HG02981 (cell line): ENCODE results near the gene WASL.
"Not testable (repeated sequence)": the region's sequence is repeated elsewhere in the genome, so short reads cannot be mapped to it uniquely, and the experiment has no call there.

Experiments
- ATAC-seq: cut with Tn5 transposase; IDR thresholded peaks from one replicate; pipeline ENCODE4 v1.9.1; 2021; ENCODE audit warnings: mild to moderate bottlenecking, moderate library complexity; ENCODE audit not compliant: unreplicated experiment

The WASL gene

DNA sequence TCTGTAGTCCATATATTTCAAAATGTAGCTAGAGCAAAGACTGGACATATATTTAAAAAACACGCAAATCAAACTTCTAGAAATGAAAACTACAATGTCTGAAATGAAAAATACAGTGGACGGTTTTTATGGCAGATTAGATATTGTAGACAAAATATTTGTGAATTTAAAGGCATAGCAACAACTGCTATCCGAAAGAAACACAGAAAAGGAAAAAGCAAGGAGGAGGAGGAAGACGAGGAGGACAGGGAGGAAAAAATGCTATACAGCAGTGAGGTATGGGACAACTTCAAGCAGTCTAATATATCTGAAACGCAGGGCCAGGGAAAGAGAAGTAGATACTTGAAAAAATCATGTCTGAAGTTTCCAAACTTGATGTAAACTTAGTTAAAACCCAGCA, 13.3 kb downstream of the WASL start:
- no peak for ATAC-seq

DNA sequence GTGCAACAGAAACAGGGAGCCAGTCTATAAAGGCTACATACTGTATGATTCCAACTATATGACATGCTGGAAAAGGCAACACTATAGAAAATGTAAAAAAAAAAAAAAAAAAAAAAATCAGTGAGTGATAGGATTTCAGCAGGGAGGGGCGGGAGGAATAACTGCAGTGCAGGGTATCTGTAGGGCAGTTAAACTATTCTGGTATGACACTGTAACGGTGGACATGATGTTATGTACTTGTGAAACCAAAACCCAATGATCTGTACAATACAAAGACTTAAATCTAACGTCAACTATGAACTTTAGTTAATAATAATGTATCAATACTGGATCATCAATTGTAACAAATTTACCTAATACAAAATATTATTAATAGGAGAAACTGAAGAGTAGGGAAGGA, 14.3 kb downstream of the WASL start:
- no peak for ATAC-seq

DNA sequence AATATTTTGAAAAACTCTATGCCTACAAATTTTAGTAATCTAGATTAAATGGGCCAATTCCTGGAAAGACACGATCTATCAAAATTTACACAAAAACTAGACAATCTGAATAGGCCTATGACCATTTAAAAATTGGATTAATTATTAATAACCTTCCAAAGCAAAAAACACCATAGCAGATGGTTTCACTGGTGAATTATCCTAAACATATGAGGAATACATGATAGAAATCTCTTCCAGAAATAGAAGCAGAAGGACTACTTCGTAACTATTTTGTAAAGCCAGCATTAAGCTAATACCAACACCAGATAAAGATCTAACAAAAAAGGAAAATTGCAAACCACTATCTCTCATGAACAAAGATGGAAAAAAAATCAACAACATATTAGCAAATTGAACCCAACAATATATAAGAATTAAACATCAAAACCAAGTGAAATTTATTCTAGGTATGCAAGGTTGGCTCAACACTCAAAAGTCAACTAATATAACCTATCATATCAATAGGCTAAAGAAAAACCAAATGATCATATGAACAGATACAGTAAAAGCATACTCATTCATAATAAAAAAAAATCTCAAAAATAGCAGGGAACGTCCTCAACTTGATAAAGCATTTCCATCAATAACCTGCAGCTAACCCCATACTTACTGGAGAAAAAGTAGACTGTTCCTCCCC, 16.3 kb downstream of the WASL start:
- ATAC-seq: no peak

DNA sequence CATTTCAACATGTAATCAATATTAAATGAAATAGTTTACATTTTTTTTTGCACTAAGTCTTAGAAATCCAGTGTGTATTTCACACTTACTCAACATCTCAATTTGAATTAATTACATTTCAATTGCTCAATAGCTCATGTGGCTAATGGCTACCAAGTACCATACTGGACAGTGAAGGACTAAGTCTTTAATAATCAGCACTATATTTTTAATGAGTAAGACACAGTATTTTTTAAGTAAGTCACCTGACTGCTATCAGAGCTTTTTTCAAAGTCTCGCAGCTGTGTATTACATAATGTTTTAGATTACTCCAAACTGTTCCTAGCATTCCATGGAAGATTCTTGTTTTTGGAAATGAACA, 19.6 kb downstream of the WASL start:
- ATAC-seq: no peak

DNA sequence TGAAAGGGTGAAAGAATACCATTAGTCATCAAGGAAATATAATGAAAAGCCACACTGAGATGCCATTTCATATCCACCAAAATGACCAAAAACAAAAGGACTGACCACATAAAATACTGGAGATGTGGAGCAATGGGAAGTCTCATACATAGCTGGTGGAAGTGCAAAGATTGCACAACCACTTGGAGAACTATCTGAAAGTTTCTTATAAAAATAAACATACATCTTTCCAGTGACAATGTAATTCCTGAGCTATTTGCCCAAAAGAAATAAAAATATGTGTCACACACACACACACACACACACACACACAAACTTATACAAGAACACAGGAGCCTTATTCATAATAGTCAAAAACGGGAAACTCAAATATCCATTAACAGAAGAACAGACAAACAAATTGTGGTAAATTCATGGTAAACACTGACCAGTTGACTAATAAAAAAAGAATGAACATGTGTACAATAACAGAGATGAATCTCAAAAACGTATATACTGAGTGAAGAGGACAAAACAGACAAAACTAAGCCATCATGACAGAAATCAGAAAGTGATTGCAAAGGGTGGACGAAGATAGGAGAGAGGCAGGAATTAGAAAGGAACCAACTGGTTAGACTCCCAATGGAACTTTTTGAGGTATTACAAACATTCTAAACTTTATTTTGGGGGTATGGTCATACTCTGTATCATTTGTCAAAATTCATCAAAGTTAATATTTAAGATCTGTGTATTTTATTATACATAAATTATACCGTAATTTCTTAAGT, 21.5 kb downstream of the WASL start:
- ATAC-seq: no peak

DNA sequence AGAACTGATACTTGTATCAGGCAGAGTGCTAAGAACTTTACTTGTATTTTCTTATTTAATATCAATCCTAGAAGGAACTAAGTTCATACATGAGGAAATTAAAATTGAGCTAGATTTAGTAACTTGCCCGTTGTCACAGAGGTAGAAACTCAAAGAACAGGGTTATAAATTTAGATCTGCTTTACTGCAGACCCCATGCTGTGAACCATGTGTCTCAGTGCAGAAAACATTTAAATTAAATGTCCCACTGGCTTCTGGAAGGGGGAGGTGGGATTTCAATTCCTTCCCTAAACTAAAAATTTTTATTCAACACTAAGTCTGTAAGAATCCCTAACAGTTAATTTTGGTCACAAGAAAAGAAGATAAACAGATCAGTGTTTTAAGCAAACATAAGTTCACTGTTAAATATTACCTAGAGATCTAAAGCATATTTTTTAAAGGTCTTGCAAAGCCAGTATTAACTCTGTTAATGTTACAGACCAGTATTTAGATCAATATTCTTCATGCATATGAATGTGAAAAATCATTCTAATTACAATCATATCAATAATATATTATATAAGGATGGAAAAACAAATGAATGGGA, 23.1 kb downstream of the WASL start:
- no peak for ATAC-seq

DNA sequence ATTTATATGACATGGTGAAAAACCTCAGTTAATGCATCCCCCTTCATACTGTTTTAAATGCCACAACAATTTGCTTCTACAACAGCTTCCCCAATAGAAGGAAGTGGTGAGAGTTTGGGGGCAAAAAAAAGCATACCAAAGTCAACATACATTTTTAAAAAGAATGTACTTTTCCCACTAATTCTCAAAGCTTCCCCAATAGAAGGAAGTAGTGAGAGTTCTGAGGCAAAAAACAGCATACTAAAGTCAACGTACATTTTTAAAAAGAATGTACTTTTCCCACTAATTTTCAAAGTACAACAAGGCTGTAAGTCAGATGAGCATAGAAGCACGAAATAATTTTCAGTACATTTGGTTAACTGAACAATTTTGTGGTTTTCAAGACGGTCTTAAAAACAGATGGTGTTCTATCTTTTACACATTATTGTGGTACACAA, 24.0 kb downstream of the WASL start:
- no peak for ATAC-seq

DNA sequence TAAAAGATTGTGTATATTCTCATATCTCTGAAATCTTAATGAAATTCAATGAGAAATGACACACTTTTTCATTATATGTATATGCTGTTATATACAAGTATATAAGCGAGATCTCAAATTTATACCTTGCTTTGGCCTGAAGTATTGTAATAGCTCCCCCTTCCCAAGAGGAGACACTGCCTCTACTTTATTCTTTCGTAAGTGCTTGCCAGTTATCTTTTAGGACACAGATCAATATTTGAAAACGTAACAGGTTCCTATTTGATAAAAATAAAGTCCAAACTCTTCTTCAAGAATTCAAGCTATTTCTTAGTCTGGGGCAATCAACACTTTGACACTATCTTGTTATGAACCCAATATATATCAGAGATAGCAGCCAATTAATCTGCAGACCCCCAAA, 24.9 kb downstream of the WASL start:
- ATAC-seq: no peak

DNA sequence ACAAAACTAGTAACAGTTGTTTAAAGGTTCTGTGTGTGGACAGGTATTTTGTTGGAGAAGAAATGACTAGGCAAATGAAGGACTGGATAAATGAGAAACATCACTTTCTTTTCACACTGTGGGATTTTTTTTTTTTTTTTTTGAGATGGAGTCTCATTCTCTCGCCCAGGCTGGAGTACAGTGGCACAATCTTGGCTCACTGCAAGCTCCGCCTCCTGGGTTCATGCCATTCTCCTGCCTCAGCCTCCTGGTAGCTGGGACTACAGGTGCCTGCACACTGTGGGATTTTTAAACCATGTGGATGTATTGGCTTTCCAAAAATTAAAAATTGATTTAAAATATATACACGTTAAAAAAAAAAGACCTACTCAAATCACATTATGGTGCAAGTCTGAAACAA, 28.3 kb downstream of the WASL start:
- not testable (repeated sequence) for ATAC-seq

DNA sequence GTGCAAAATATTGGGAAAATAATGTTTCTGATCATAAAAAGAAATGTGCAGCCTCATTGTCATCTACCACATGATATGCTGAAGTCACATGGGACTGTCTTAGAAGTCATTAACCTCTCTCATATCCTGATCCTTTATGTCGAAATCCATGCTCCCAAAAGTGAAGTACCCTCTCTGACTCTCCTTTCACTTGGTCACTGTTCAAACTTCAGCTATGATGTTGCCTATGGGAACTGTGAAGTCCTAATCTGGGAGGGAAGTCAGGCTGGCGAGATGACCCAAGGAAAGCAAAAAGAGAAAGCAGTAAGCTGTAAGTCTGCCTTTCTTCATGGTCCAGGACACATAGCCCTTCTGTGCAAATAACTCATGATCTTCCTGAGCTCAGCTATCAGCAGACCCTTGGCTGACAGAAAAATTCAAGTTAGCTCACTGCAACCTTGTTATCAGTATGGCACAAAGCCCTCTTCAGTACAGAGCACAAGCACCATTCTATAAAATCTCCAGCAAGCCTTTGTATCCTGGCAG, 29.5 kb downstream of the WASL start:
- ATAC-seq: no peak

DNA sequence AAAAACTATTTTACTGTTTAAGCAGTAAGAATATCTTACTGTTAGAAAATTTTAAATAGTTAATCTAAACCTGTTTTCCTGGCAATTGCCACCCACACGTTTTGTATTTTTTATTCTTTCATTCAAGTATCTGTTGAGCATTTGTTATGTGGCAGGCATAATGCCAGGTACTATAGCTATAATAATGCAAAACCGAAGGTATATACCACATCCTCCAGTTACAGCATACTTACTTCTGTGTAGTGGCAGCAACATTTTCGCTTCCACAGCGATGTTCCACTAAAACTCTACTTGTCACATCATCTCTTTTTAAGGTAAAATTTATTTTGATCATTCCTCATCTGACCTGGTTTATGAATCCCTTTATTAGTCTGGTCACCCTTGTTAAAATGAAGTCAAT, 30.0 kb downstream of the WASL start:
- no peak for ATAC-seq

DNA sequence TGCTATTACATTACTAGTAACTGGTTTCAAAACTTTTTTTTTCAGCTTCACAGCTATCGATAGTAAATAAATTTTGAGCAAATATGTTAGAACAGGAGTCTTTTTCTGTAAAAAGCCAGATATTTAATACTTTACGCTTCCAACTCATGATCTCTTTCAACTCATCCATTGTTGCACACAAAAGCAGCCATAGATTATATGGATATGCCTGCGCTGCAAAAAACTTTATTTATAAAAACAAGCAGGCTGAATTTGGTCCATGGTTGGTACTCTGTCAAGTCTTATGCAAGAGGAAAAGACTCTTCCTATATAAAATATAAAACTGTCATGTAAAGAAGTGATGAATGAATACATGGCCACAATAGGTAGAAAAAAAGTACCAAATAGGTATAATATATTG, 31.1 kb downstream of the WASL start:
- ATAC-seq: no peak

DNA sequence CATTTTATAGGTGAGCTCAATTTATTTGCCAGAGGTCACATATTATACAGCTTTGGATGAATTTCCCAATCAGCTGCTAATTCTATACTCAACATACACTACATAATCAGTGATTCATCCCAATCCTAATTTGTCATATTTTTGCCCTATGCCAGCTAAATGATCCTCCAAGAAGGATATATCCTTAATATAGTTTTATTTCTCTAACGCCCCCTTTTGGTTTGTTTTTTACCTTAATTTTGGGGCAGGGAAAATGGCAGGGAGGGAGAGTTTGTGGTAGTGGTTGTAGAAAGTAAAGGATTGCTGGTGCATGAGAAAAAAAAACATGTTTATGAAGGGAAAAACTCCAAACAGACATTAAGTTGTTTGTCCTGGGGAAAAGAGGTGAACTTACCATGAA, 31.9 kb downstream of the WASL start:
- ATAC-seq: no peak

DNA sequence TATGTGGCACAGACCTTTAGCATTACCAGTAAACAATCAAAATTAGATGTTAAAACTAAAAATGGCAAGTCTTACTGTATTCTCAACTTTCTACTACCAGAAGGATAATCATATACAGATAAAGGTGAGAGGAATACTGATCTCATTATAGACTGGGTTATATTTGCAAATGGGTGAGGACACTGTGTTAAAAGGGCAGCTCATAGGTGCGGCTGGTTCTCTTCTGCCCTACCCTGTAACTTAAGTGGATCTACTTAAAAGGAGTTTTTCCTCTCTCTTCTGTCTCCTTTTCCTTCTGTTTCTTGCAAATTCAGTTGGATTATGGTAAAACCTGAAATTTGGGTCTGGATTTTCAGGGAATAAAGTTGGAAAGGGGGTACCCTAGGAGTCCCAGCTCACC, 33.0 kb downstream of the WASL start:
- no peak for ATAC-seq

DNA sequence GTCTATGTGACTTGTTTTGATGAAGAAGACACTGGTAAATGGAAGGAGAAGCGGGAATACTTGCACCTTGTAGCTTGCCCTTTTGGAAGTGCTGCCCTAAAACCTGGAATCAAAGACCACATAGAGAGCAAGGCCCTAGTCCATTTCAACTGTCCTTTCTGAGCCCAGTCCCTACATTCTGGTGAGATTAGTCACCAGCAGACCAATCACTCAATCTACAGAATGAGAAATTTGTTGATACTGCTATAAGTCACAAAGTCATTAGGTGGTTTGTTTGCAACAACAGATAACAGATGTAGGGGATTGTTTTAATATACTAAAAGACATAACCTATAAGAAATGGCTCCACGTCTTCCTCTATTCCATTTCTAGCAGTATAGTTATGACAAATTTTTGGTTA, 33.6 kb downstream of the WASL start:
- no peak for ATAC-seq

DNA sequence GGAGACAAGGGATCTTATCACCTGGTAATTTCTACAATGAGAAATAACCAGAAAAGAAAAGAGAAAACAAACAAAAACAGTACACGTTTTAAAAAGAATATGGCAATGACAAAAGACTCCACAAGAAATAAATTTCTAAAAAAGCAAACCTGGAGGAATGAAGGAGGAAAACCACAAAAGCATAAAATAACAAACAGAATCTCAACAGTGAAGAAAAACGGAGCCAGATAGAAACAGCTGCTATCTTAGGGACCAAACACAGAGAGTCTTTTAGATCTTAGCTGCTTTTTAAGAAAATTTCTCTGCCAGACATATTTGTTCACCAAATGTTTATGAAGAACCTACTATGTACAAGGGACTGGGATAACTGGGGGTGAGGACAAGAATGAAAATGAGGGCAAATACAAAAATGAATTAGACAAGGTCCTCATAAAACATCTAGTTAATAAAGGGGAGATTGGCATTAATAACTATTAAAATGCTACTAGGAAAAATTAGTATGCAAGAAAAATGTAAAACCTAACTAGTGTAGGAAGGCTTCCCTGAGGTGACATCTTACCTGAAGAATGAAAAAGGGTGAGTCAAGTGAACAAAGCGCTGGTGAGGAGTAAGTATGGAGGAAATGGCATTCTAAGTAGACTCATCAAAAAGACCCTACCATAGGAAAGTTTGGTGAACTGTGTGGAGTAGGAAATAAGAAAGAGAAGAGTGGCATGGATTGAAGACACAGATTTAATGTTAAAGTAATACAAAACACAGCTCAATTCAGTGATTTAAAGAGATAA, 34.3 kb downstream of the WASL start:
- no peak for ATAC-seq

DNA sequence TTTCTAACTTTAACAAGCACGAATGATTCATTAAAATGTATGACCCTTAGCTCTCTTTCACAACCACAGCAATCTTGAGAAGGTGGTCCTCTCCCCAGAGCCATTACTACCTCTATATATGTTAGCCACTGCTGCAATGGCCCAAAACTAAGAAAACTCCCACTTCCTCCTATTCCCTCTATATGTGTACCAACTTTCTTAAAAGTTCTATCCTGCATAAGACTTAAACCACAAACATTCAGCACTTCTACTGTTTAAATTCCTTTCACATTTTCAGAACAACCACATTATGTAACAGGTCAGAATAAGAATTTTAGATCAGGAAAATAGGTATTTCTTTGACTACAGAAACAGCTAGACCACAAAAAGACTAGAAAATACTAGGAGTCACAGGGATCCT, 36.2 kb downstream of the WASL start:
- ATAC-seq: no peak

DNA sequence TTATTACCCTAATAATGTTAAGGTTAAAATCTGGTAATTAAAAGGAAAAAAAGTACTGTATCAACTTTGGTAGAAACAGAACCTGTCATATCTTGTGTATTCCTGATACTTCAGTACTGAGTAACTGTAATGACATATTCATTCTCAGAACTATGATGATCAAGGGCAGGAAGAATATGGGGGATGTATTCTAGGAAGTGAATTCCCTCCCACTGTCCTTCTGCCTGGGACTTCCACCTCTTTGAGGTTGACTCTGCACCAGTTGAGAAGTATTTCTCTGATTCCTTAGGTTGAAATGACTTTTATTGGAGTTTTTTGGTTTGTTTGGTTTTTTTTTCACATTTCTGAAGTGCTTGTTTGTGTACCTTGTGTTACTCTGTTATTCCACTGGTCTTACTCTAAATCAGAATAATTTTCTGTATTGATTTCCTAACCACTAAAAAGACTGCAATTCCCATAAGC, 36.9 kb downstream of the WASL start:
- ATAC-seq: no peak

DNA sequence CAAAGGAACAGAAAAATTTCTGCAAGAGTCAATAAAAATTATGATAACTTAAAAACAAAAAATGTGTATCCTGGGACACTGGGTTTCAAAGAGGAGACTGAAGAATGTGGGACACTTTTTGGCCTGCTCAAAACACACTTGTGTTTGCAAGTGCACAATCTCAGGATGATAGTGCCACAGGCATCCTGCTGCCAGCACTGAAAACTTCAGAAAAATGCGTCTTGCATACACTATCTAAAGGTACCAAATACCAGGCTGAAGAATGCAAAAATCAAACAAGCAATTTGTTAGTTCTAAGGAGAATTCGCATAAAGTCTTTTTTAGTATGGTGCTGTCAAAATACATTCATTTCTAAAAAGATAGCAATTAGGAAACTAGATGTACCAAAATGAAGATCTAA, 38.1 kb downstream of the WASL start:
- no peak for ATAC-seq

DNA sequence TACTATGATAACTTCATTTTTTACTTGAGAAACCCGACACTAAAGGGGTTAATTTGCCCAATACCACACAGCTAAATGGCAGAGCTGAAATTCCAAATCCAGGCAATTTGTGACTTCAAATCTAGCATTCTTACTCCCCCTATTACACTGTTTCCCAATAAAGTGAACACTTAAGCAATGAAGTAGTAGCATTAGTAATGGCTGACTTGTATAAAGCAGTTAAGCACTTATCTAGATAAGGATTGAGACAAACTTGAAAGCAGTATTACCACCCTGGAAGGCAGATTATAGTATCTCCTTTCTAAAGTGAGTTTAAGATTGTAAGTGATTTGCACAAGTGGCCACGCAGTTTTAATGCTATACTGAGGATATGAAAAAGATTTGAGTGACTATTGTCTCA, 39.3 kb downstream of the WASL start:
- ATAC-seq: no peak

DNA sequence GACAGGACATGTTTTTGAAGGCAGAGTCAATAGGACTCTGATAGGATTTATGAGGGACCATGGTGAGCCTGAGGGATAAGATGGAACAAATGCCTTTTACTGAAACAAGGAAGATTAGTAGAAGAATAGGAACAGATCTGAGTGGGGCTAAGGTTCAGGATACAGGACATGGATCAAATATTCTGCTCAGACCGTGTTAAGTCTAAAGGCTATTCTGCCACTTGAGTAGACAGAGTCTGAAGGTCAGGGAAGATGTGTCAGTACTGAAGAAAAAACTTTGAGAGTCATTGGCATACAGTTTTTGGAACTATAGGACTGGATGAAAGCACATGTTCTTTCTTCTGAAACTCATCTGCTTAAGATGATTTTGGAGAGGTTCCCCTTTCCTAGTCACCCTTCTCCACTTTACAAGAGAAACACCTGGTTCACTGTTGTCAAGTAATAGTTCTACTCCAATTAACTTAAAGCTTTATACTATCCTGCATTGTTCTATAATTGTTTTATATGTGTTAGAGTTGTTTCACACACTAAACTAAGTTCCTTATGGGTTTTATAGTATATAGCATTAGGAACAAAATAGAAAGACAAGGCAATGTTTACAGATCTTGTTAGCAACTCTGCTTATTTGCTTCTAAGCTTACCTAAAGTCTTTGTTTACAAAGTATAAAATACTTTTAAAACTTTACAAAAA, 43.4 kb downstream of the WASL start:
- no peak for ATAC-seq
